Kidney glomerular epithelial cell (primary cell): Measurements from ENCODE around the gene GTPBP3.
A peak's percentile ranks its signal among the peaks of the same experiment; 100 is the strongest.

Experiments
- DNase-seq: peaks from one replicate; lab custom pipeline; 2025; lab: John Stamatoyannopoulos, UW

Gene GTPBP3

DNA sequence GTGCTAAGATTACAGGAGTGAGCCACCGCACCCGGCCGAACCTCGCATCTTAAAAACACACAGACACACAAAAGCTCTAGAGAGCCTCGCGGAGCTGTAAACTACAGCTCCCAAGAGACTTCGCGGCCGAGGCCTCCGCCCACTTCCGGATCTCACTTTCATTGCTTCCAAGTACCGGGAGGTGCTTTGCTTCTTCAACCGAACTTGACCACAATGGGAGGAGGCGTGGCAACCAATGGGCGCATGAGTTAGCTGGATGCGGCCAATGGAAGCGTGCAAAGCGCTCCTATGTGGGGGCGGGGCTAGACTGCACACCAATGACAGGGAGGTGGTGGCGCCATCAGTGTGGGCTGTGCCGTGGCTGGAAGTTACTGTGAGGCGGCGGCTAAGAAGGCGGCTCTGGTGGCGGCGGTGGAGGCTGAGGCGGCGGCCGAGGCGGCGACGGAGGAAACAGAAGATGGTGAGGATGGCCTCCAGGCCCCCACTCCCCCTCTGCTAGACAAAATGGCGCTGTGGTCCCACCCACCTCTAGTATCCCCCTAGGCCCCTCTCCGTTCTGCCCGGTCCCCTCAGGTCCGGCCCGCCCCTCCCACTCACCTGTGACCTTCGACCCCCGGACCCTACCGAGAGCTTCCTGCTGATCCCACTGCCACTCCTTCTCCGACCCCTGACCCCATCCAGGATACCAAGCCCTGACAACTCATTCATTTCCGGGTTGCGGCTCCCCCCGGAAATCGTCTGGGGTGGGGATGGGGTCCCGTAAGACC lies 28.0 kb upstream of the GTPBP3 start, which contains the start of gene DDA1:
Gene DDA1, plus strand, starts transcription at position 366 of the 767 bp plus-strand sequence. Its CDS starts 92 bp downstream, at position 458.
- DNase-seq = peak; percentile 98

DNA sequence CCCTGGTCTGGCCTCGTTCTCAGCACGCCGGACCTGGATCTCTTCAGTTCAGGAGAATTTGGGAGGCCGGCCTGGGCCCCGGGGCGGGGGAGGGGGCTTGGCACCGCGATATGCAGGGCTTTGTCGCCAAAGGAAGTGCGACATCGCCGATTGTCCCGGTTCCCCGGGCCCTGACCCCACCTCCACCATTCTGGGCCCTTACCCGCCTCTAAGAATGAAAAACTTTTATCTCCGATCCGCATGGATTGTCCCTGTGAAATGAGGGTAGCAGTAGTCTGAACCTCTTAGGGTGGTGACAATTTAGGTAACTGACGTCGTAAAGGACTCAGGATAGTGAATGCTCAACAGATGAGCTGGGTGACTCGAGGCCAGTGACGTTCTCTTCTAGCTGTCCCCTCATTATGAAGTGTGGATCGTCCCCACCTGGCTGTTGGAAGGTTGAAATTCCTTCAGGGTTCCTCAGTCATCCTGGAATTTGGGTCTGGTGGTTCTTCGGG lies 27.3 kb upstream of the GTPBP3 start:
- DNase-seq = no peak

DNA sequence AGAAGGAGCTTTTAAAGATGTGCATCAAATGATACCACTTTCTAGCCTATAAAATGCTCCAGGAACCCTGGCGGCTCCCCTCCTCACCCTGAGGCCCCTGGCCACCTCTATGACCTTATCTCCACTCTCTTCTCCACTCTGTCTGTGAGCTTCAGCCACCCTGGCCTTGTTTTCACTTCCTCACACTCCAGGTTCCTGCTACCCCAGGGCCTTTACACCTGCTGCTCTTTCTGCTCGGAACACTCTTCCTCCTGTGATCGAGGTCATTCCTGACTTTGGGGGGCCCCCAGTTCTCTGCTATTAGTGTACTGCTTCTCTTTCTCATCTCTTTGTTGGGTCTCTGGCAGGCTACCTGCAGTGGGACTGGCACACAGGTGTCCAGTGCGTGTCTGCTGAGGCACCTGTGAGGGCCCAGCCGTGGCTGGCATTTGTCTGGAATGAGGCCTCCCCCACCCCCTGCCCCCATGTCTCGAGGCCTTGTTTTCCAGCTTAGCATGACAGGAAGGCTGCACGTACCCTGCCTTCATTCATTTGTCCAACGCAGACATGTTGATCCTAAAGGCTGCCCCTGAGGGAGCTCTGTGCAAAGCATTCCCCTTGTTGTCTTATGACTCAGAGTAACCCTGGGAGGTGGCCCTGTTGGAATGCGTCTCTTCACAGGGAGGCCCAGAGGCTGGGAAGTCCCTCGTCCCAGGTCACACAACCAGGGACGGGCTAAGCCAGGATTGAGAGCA lies 25.7 kb upstream of the GTPBP3 start:
- peak; percentile 69 for DNase-seq

DNA sequence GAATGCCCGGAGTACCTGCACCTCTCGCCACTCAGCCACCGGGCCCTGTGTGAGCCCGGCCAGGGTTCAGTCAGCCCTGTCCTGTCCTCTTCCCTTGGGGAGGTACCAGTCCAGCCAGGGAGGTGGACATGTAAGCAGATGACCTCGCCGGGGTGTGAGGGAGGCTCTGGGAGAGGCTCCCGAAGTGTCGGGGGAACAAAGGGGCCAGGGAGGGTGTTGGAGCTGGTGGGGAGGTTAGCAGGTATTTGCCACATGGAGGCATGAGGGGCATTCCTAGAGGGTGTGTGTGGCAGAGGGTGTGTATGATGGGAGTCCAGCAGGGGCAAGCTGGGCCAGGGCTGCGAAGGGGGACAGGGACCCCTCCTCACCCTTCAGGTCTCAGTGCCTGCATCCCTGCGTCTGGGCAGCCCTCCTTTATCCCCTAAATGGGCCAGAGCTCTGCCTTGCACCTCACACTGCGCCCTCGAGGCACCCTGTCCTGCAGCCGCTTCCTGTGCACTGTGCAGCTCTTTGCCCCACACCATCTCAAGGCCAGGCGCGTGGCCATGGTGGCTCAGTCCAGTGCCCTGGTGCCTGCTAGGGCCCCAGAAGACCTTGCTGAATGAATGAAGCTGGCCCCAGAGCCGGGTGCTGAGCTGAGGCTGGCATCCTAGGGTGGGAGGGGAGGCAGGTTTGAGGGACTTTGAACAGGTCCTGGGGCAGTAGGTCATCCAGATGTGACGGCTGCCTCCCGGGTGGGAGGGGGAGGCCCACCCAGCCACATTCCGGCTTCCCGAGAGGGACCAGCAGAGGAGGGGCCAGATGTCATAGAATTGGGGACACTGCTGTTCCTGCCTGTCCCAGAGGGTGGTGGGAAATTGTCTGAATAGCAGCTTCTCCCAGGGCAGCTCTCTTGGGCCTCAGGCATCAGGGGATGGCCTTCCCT lies 24.9 kb upstream of the GTPBP3 start:
- DNase-seq = no peak

DNA sequence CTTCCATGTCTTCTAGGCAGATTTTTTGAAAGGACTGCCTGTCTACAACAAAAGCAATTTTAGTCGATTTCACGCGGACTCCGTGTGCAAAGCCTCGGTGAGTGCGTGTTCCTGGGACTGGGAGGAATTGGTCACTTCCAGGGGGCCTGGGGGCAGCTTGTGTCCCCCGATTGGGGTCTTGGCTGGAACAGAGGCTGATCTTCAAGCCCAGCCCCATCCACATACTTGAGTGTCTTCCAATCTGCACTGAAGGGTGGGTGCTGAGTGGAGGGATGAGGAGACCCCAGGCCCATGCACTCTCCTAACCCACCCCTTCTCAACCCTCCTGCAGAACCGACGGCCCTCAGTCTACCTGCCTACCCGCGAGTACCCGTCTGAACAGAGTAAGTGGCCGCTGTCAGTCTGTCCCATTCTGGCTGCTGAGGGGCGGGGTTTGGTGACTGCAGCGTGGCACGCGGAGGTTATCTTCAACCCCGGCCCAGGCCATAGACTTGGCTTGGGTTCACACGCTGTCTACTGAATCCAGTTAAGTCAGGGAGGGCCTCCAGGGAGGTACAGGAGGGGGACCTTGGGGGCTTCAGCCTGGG lies 23.3 kb upstream of the GTPBP3 start:
- DNase-seq = no peak

DNA sequence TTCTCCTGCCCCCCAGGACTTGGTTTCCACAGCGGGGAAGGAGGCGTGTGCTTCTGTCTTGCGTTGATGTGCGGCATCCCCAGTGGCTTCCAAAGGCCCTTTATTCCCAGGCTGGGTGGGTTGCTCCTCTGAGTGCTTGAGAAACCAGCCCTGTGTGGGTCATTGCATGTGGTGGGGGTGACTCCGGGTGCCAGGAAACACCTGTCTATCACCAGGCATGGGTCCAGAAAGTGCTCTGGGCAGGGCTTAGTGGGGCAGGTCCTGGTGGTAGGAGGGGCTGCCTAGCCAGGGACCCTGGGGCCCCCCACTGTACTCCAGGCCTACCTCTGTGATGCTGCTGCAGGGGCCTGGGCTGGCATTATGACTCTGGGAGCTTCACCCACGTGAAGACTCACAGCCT lies 18.4 kb upstream of the GTPBP3 start:
- no peak for DNase-seq

DNA sequence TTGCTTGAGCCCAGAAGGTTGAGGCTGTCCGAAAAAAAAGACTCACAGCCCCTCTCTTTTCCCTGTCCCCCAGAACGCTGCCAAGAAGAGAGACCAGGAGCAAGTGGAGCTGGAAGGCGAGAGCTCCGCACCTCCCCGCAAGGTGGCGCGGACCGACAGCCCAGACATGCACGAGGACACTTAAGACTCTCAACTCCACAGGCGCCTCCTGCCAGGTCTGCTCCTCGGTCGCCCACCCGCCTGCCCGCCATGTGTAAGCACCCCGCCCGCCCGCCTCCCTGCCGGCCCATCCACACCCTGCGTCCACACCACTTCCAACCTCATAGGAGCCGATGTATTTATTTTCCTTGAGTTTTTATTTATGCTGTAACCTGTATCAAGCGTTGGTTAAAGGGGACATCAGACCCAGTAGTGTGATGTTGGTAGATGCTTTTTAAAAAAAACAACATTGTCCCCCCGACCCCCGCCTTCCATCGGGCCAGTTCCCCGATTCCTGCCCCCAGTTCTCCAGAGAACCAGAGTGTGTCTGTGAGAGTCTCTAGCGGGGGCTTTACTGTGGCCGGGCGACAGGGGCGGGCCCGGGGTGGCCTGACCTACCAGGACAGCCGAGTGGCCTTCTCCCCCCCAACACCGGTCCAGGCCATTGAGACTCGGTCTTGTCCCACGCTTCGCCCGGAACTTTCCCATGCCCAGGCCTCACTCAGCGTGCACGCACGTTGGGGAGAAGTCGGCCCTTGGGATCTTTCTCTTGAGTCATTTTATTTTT lies 17.7 kb upstream of the GTPBP3 start:
- no peak for DNase-seq

DNA sequence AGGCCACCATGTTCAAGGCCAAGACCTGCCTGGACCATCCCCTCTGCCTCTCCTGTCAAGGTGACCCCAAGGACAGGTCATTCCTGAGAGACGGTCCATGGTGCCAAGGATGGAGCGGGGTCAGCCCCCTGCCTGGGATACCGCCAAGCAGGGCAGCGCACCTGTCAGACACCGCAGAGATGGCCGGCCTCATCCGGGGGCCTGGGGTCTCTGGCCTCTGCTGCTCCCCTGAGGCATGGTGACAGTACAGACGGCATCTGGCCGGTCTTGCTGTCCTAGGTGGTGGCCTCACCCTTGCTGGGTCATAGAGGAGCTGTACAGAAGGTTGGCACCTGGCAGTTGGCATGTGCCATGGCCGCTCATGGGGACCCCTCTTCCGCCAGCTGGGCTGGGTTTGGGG lies 16.9 kb upstream of the GTPBP3 start:
- DNase-seq = no peak

DNA sequence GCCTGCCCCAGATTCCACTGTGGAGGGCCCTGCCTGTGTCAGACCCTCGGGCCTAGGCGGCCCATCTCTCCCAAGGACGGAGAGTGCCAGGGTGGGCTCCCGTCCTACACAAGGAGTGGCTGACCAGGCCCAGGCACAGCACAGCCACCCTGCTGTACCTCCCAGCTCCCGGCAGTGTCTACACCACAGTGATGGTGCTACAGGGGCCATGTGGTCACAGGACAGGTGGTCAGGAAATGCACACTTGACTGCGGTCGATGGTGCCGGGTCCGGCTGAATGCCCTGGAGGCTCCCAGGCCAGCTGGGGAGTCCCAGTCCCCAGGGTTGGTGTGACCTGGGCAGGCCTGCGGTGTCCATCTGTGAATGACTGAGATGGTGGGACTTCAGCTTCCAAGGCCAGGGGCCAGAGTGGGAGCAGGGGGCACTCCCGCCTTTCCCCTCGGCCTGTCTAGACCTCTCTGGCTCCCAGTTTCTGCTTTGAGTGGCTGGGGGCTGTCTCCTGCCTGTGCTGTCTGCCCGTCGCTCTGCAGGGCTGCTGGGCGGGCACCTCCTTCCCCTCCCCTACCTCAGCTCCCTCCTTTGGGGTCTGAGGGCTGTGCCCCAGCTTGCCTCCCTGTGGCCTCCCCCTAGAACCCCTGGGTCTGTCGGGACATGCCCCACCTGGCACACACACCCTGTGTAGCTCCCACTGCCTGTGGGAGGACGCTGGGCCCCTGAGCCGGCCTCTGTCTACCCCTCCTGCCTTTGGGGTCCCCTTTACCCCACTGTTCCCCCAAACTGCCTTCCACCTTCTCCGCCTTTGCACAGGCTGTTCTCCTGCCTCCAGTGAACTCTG lies 15.5 kb upstream of the GTPBP3 start:
- no peak for DNase-seq

DNA sequence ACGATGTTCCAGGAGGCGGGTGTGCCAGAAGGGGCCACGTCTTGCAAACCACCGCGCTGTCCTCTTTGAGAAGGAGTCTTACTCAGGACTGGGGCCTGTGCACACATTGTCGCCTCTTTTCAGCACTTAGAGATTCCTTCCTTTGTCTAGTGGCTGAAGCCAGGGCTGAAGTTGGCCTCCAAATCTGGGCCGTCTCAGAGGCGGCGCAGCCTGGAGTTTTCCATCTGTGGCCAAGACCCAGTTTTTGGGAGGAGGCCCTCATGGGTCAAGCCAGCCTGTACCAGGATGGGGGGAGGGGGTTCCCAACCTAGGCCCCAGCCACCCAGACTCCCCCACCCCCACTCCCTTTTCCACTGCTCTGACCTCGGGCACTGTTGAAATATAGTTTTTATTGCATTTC lies 14.5 kb upstream of the GTPBP3 start:
- DNase-seq = no peak

DNA sequence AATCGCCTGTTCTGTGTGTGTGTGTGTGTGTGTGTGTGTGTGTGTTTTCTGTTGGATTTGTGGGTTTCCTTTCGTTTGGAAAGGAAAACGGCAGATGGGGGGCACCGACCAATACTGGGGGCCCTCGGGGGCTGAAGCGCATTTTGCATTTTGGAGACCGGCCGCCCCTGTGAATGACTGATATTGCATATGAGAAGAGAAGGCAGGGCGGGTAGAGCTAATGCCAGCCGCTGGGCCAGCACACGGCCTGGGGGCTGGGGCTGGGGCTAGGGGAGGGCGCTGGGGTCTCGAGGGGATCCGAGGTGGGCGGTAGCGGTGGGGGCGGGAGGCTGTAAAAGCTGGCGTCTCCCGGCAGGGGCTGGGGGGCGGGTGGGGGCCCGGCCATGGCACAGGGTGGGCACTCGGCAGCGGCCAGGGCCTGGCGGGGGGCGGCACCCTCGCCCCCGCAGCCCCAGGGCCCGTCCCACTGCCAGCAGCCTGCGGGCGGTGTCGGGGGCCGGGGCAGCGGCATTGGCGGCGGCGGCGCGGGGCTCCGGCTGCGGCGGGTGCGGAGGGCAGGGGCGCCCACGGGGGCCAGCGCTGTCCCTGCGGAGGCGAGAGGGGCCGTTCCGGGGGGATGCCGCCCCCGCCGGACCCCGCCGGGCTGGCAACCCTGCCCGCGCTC lies 13.9 kb upstream of the GTPBP3 start:
- DNase-seq = no peak

DNA sequence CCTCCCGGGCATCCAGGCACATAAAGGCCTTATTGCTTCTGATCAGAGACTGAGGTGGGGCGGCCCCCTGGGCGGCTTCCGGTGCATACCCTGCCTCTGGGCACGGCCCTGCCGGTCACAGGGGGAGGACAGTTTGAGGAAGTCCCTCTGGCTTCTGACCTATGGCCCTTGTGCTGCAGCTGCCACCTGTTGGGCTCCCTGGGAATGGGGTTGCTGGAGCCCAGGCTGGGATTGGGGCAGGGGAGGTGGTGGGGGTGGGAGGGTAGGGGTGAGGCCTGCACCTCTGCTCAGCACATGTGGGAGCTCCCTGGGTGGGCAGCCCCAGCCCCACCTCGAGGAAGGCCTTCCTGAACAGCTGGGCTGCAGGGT lies 13.4 kb upstream of the GTPBP3 start:
- no peak for DNase-seq

DNA sequence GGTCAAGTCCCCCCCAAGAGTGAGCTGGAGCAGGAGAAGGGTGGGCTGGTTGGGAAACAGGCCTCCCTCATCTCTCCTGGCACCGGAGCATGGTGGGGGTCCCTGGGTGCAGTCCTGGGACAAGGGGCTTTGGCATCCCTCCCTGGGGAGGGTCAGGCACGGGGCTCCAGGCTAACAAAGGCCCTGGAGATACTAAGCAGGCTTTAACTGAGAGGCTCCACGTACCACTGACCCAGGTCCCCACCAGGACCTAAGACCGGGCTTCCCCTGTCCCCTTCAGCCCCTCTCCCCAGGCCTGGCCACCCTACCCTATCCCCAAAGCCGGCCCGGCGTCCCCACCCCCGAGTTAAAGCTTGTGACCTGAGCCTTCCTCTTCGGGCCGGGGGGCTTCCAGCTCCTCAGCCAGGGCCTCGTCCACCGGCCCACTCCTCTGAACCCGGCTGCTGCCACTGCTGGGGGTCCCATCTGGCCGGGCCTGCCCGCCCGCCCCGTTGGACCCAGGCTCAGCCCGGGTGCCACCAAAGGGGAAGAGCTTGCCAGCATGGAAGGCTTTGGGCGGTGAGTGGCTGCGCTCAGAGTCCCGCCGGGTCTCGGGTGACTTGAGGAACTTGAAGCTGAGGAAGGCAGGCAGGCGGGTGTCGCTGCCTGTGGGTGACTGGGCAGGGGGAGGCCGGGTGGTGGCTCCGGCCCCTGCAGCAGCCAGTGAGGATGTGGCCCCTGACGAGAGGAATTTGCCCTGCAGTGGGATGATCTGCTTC lies 12.8 kb upstream of the GTPBP3 start:
- no peak for DNase-seq

DNA sequence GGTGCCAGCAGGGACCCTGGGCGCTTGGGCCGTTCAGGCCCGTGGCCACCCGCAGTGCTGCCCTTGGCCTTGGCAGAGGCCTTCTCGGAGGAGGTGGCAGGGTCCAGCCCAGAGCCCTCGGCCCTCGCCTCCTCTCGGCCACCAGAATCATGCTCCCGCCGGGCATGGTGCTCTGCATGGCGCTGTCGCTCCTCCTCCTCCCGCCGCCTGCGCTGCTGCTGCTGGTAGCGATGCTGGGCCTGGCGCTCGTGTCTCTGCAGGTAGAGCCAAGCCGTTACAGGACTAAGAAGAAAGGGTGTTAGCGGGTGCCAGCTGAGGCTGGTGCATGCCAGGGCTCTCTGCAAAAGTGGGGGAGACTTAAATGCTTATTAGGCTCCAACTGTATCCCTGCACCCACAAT lies 12.2 kb upstream of the GTPBP3 start:
- no peak for DNase-seq

DNA sequence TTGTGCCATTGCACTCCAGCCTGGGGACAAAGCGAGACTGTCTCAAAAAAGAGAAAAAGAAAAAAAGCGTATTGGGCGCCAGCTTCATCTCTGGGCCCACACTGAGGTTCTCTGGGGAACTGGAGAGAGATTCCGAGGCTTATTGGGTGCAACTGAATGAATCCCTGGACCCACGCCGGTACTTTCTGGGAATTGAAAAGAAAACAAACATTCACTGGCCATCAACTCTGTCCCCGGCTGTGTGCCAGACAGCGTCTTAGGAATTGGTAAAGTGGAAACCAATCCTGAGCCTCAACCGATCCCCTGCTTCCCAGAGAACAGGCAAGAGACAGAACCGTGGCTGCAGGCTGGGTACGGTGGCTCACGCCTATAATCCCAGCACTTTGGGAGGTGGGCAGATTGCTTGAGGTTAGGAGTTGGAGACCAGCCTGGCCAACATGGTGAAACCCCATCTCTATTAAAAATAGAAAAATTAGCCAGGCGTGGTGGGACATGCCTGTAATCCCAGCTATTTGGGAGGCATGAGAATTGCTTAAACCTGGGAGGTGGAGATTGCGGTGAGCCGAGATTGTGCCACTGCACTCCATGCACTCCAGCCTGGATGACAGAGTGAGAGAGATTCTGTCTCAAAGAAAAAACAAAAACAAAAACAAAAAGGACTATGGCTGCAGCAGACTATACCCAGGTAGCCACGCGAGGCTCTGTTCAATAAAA lies 11.3 kb upstream of the GTPBP3 start:
- no peak for DNase-seq

DNA sequence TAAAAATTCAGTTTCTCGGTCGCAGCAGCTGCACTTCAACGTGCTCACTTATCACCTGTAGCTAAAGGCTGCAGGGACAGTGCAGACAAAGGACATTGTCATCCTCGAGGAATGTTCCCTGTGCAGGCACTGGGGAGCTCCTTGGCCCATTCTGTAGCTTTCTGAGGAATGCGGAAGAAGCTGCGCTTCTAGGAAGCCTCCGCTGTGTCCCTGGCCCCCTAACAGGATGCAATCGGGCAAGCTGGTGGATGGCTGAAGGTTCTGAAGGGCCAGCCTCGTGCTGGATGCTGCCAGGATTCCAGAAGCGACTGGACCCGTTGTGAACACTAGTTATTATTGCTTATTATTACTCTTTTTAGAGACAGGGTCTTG lies 10.8 kb upstream of the GTPBP3 start:
- DNase-seq = no peak

DNA sequence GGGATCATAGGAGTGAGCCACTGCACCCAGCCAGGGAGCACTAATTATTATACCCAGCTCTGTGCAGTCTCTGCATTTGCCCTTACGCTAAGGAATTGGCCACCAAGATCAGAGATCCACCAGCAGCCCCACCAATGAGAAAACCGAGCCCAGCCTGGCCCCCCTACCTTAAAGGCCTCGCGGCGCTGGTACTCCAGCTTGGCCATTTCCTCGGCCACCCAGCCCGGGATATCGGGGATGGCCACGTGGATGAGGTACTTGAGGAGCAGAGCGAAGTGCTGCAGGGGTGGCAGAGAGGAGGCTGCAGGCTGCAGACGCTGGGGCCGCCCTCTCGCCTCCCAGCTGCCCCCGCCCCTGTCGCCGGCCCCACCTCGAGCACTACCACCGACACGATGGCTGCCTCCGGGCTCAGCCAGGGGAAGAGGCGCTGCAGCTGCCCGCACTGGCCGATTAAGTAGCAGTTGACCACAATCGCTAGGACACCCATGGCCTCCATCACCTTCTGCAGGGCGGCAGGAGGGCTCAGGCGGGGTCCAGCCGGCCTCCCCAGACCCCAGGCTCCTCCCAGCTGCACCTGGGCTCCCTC lies 10.2 kb upstream of the GTPBP3 start:
- no peak for DNase-seq
